GM23338 (cell line): ENCODE data around the gene BCAS1. TPM values are rescaled to one million over a fixed set of nuclear protein-coding genes. Genes with fewer than 3 reads are reported as not detected.
A peak's percentile ranks its signal among the peaks of the same experiment; 100 is the strongest.

ENCODE experiments used
- ATAC-seq: fragments of 200-7000 bp; cut with Tn5 transposase; 3 replicates; pipeline ENCODE4 v1.9.1; 2020
- DNase-seq: peaks from one replicate; pipeline ENCODE4 v3.0.0-alpha.2; 2015; ENCODE audit warnings: low spot score
- H2AFZ ChIP-seq: fragments of 200-600 bp; sonication (generic); 2 replicates; pipeline ENCODE4 v1.8.0; 2016; ENCODE audit warnings: antibody characterized with exemption, mild to moderate bottlenecking, moderate library complexity
- H3F3A ChIP-seq: fragments of 200-600 bp; sonication (generic); replicated peaks from 2 replicates; pipeline ENCODE4 v1.8.0; 2017; ENCODE audit warnings: antibody characterized with exemption, mixed run types, low read depth
- H3K27ac ChIP-seq: fragments of 200-600 bp; sonication (generic); 2 replicates; pipeline ENCODE4 v1.6.1; 2016; ENCODE audit warnings: low read depth
- H3K27me3 ChIP-seq: fragments of 200-600 bp; sonication (generic); 2 replicates; pipeline ENCODE4 v1.8.0; 2016; ENCODE audit warnings: mild to moderate bottlenecking, mixed run types, moderate library complexity; ENCODE audit not compliant: insufficient read depth
- H3K36me3 ChIP-seq: fragments of 200-600 bp; sonication (generic); 2 replicates; pipeline ENCODE4 v1.8.0; 2016; ENCODE audit warnings: mild to moderate bottlenecking; ENCODE audit not compliant: insufficient read depth
- H3K4me1 ChIP-seq: fragments of 200-600 bp; sonication (generic); 2 replicates; pipeline ENCODE4 v1.8.0; 2016; ENCODE audit warnings: mild to moderate bottlenecking, moderate library complexity; ENCODE audit not compliant: insufficient read depth
- H3K4me2 ChIP-seq: fragments of 200-600 bp; sonication (generic); 2 replicates; pipeline ENCODE4 v1.7.1; 2017; ENCODE audit warnings: mixed run types
- H3K4me3 ChIP-seq: fragments of 200-600 bp; sonication (generic); 2 replicates; pipeline ENCODE4 v1.6.1; 2016; ENCODE audit warnings: mixed run types
- H3K79me2 ChIP-seq: fragments of 200-600 bp; sonication (generic); replicated peaks from 2 replicates; pipeline ENCODE4 v1.8.0; 2017; ENCODE audit warnings: mild to moderate bottlenecking; ENCODE audit not compliant: insufficient read depth
- H3K9me2 ChIP-seq: fragments of 200-600 bp; sonication (generic); 2 replicates; pipeline ENCODE4 v1.8.0; 2017; ENCODE audit not compliant: insufficient read depth
- H4K20me1 ChIP-seq: fragments of 200-600 bp; sonication (generic); replicated peaks from 2 replicates; pipeline ENCODE4 v1.8.0; 2017; ENCODE audit warnings: mild to moderate bottlenecking; ENCODE audit not compliant: insufficient read depth
- H3K27ac Mint-ChIP-seq: 2 replicates; pipeline ENCODE4 v1.8.0; 2020; ENCODE audit warnings: inconsistent platforms, mild to moderate bottlenecking, moderate library complexity, mixed read lengths
- H3K27me3 Mint-ChIP-seq: 3 replicates; pipeline ENCODE4 v1.8.0; 2022; ENCODE audit warnings: low read depth, mild to moderate bottlenecking, moderate library complexity, mixed read lengths, inconsistent platforms; ENCODE audit not compliant: insufficient read depth, poor library complexity
- H3K36me3 Mint-ChIP-seq: 3 replicates; pipeline ENCODE4 v1.8.0; 2021; ENCODE audit warnings: low read depth, mild to moderate bottlenecking, inconsistent platforms, moderate library complexity, mixed read lengths
- H3K4me1 Mint-ChIP-seq: 3 replicates; pipeline ENCODE4 v1.8.0; 2020; ENCODE audit warnings: mild to moderate bottlenecking, inconsistent platforms, mixed read lengths
- H3K4me3 Mint-ChIP-seq: 3 replicates; pipeline ENCODE4 v1.8.0; 2021; ENCODE audit warnings: moderate library complexity, mild to moderate bottlenecking, inconsistent platforms, mixed read lengths
- H3K9me3 Mint-ChIP-seq: 3 replicates; pipeline ENCODE4 v1.8.0; 2020; ENCODE audit warnings: moderate library complexity, mild to moderate bottlenecking, inconsistent platforms, mixed read lengths
- CREB1 ChIP-seq: fragments of 250-450 bp; sonication (Bioruptor Pico); IDR thresholded peaks from 2 replicates; pipeline ENCODE4 v1.5.0; 2020; ENCODE audit warnings: low read depth, mild to moderate bottlenecking, moderate library complexity
- CTCF ChIP-seq, 2 experiments: fragments of 200-600 bp in 1 of 2; sonication (generic) in 1 of 2; conservative IDR thresholded peaks; 2 replicates each; pipeline versions ENCODE4 v1.5.1 to v1.6.1; 2016 to 2017; ENCODE audit warnings: antibody characterized with exemption in 2 of 2, low read depth in 2 of 2, mild to moderate bottlenecking in 2 of 2, moderate library complexity in 1 of 2
- ETS1 ChIP-seq: IDR thresholded peaks from 2 replicates; pipeline ENCODE4 v1.6.1; 2016; ENCODE audit warnings: antibody characterized with exemption
- EZH2 ChIP-seq: fragments of 200-600 bp; sonication (generic); IDR thresholded peaks from one replicate; pipeline ENCODE4 v1.8.0; 2017; ENCODE audit warnings: antibody characterized with exemption, mild to moderate bottlenecking, low read depth; ENCODE audit not compliant: unreplicated experiment
- EZH2phosphoT487 ChIP-seq: fragments of 200-600 bp; sonication (generic); IDR thresholded peaks from one replicate; pipeline ENCODE4 v1.8.1; 2018; ENCODE audit warnings: antibody characterized with exemption; ENCODE audit not compliant: unreplicated experiment
- JUNB ChIP-seq: IDR thresholded peaks from one replicate; pipeline ENCODE4 v1.6.1; 2016; ENCODE audit warnings: antibody characterized with exemption; ENCODE audit not compliant: unreplicated experiment
- NANOG ChIP-seq: IDR thresholded peaks from 2 replicates; pipeline ENCODE4 v1.6.1; 2016; ENCODE audit warnings: antibody characterized with exemption, borderline replicate concordance
- POLR2AphosphoS5 ChIP-seq: IDR thresholded peaks from 2 replicates; pipeline ENCODE4 v1.6.1; 2016; ENCODE audit warnings: antibody characterized with exemption, low read depth
- REST ChIP-seq: IDR thresholded peaks from one replicate; pipeline ENCODE4 v1.6.1; 2018; ENCODE audit warnings: antibody characterized with exemption; ENCODE audit not compliant: unreplicated experiment
- STAT1 ChIP-seq: IDR thresholded peaks from one replicate; pipeline ENCODE4 v1.6.1; 2016; ENCODE audit warnings: antibody characterized with exemption; ENCODE audit not compliant: unreplicated experiment
- ZNF114 ChIP-seq: fragments of 250-450 bp; sonication (Bioruptor Pico); IDR thresholded peaks from 2 replicates; pipeline ENCODE4 v1.5.0; 2020; ENCODE audit warnings: mild to moderate bottlenecking, moderate library complexity
- ZNF331 ChIP-seq: fragments of 250-450 bp; sonication (Bioruptor Pico); IDR thresholded peaks from 2 replicates; pipeline ENCODE4 v1.5.0; 2020; ENCODE audit warnings: low read depth, mild to moderate bottlenecking, moderate library complexity
- ZNF462 ChIP-seq: fragments of 250-450 bp; sonication (Bioruptor Pico); IDR thresholded peaks from 2 replicates; pipeline ENCODE4 v1.5.0; 2020; ENCODE audit warnings: mild to moderate bottlenecking, moderate library complexity
- polyA plus RNA-seq: library from polyadenylated mRNA; unstranded; fragments of >200 nt; fragmentation: Nextera tagmentation; extraction: Ambion mirVana; gene quantifications from 2 replicates; pipeline ENCODE4 v1.2.1, GENCODE V29; 2016
- total RNA-seq: library from RNA; depleted of rRNA; stranded (reverse); fragments of >200 nt; shearing (Covaris generic); gene quantifications from 2 replicates; pipeline ENCODE4 v1.2.3, GENCODE V29; 2014

Gene BCAS1
- total and polyA plus RNA-seq, 2 experiments from 2014 or later: 0.17 to 0.19 TPM

- H3K4me1 Mint-ChIP-seq: peaks cover 27% of the 10 kb centered on the region
- no peaks in the 10 kb centered on the region for H3K9me3 Mint-ChIP-seq
- no peaks in the 10 kb centered on the region for H3K27me3 Mint-ChIP-seq
- Histone ChIP-seq H4K20me1 (no peaks in the 10 kb centered on the region), H2AFZ (peak overlapping the region; percentile 49; the same call in 1 of the 2 replicates), H3K9me2 (no peaks in the 10 kb centered on the region), H3F3A (no peaks in the 10 kb centered on the region), H3K27ac (no peak overlapping the region), H3K4me2 (no peak overlapping the region), H3K27me3 (no peaks in the 10 kb centered on the region), H3K79me2 (no peaks in the 10 kb centered on the region), H3K4me3 (no peak overlapping the region), H3K4me1 (peaks cover 18% of the 10 kb centered on the region), H3K36me3 (no peaks in the 10 kb centered on the region)
- H3K27ac Mint-ChIP-seq: no peak overlapping the region
- DNase-seq: no peak
- no peak for TF ChIP-seq ZNF331
- TF ChIP-seq ETS1: no peak
- TF ChIP-seq JUNB: no peak
- TF ChIP-seq EZH2phosphoT487: no peak
- no peak for TF ChIP-seq ZNF114 (CRISPR knock-in tag)
- TF ChIP-seq ZNF462 (CRISPR knock-in tag): no peak
- TF ChIP-seq CREB1 (CRISPR knock-in tag): no peak
- TF ChIP-seq REST: no peak
- TF ChIP-seq STAT1: no peak
- TF ChIP-seq POLR2AphosphoS5: no peak
- no peak for TF ChIP-seq NANOG
- TF ChIP-seq CTCF (conservative IDR thresholded peaks at IDR 0.05; ENCODE audit: low read depth in 2 of 2): no peak
- TF ChIP-seq EZH2: no peak
- no peak overlapping the region for H3K4me3 Mint-ChIP-seq
- ATAC-seq: no peak
- no peaks in the 10 kb centered on the region for H3K36me3 Mint-ChIP-seq
These were observed 140.3 kb downstream of the BCAS1 start for GRCh38 chr20:53929974-53930650.
